ENCODE results near the gene SCAMP4.

- TF ChIP-seq CTCF (IDR thresholded peaks at IDR 0.05) (no peak), EP300 (IDR thresholded peaks at IDR 0.05) (no peak), POLR2AphosphoS5 (IDR thresholded peaks at IDR 0.05) (no peak), POLR2A (IDR thresholded peaks at IDR 0.05) (no peak)
These were observed 69.4 kb downstream of the SCAMP4 start for GRCh38 chr19:1974381-1975161.
